Measurements from ENCODE around the gene NUBP2. TPM values are rescaled to one million over a fixed set of nuclear protein-coding genes. Genes with fewer than 3 reads are reported as not detected.

NUBP2 gene
- polyA plus RNA-seq, 3 donors = 53.8 to 71.8 (median 59.2) TPM

DNA sequence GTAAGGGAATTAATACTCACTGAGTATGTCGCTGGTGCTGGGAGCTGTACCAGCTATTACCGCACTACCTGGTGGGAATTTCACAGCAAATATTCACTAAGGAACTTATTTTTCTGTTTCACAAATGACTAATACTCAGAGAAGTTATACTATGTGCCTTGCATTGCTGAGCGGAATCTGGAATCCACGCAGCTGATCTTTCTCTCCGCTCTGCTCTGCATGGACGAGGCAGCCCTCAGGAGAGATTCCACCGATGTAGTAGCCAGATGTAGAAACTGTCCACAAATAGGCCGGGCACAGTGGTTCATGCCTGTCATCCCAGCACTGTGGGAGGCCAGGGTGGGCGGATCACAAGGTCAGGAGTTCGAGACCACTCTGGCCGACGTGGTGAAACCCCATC lies 28.6 kb upstream of the NUBP2 start:
- WGBS, 3 donors = 89 to 96% (median 96%) methylated on average over 12 of the region's 12 CpGs
- no peak overlapping the region for H3K27ac ChIP-seq (ENCODE audit: low read depth, low read length)

DNA sequence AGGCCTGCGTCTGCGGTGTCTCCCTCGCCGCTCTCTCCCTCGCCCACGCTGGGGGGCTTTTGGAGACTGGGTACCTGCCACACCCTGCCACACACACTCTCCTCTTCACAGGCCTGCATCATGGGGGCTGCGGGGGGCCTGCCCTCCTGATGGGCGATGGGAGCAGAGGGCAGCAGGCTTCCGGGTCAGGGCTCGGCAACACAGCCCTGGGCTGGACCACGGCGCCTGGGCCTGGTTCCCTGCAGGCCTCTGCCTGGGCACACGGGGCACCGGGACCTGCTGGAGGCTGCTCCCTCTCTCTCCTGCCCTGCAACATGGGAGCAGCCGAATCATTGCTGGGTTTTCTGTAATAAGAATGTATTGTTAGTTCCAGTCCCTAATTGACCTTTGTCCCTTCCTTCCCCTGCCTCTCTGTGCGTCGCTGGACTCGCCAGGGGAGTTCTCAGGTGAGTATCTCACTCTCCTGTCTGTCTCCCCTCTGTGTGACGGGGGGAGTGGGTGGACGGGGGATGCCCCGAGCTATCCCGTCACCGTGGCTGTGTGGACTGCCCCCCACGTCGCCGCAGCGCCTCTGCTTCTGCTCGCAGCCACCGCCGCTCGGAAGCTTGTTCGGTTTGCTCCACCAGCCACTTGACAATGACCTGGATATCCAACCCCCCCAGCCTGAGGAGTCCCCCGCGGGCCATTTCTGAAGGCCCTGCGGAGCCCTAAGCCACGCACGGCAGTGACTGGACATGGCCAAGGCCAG lies 24.9 kb upstream of the NUBP2 start:
- no peak overlapping the region for H3K27ac ChIP-seq (ENCODE audit: low read depth, low read length)
- 86 to 95% (median 91%) methylated on average over 33 to 37 of the region's 37 CpGs for WGBS, 3 donors

DNA sequence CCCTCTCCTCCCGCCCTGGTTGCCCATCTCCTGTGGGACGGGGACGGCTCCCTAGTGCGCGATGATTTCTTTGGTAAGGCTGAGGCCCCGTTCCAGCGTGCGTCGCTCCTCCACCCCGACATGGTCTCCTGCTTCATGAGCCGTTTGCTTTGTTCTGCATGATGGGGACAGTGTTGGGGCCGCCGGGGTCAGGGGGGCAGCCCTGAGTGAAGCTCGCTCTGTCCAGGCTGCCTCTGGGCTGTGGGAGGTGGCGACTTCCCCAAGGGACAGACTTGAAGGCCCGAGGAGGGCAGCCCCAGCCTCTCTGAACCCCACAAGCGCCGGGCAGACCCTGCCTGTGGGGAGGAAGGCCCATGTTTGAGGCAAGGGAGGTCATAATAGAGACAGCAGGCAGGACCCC lies 23.8 kb upstream of the NUBP2 start:
- WGBS, 3 donors = 92 to 95% (median 93%) methylated on average over 18 of the region's 18 CpGs
- H3K27ac ChIP-seq (ENCODE audit: low read depth, low read length) = no peak overlapping the region

DNA sequence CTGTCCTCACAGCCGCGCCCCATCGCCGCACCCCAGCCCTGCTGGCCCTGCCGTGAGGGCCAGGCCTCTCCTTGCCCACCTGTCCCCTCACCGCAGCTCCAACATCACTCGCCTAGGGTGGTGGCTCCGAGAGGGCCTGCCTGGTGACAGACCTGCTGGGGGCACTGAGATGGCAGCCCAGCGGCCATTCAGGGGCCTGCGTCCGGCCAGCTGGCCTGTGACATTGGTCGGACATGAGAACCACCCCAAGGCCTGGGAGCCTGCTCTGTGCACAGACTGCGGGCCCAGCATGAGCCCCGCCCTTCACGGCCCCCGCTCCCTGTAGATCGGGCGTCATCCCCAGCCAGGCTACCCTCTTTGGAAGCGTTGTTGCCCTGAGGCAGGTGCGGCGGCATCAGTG lies 23.2 kb upstream of the NUBP2 start:
- 94 to 96% (median 95%) methylated on average over 21 of the region's 21 CpGs for WGBS, 3 donors
- H3K27ac ChIP-seq (ENCODE audit: low read depth, low read length) = no peak overlapping the region

- no peak overlapping the region for H3K27ac ChIP-seq (ENCODE audit: low read depth, low read length)
- 90 to 94% (median 90%) methylated on average over 11 to 15 of the region's 15 CpGs for WGBS, 3 donors
Measured at GRCh38 chr16:1760911-1761310, 21.8 kb upstream of the NUBP2 start.

- no peak overlapping the region for H3K27ac ChIP-seq (ENCODE audit: low read depth, low read length)
- WGBS, 3 donors = 93 to 96% (median 94%) methylated on average over 11 to 15 of the region's 15 CpGs
Measured at GRCh38 chr16:1761751-1762150, 21.0 kb upstream of the NUBP2 start.

- no peak overlapping the region for H3K27ac ChIP-seq (ENCODE audit: low read depth, low read length)
- WGBS, 3 donors = 88 to 92% (median 88%) methylated on average over 30 of the region's 30 CpGs
Measured at GRCh38 chr16:1762196-1762878, 20.4 kb upstream of the NUBP2 start.

- H3K27ac ChIP-seq (ENCODE audit: low read depth, low read length) = no peak overlapping the region
- WGBS, 3 donors = 87 to 89% (median 88%) methylated on average over 23 to 24 of the region's 24 CpGs
Measured at GRCh38 chr16:1762879-1763520, 19.8 kb upstream of the NUBP2 start.

DNA sequence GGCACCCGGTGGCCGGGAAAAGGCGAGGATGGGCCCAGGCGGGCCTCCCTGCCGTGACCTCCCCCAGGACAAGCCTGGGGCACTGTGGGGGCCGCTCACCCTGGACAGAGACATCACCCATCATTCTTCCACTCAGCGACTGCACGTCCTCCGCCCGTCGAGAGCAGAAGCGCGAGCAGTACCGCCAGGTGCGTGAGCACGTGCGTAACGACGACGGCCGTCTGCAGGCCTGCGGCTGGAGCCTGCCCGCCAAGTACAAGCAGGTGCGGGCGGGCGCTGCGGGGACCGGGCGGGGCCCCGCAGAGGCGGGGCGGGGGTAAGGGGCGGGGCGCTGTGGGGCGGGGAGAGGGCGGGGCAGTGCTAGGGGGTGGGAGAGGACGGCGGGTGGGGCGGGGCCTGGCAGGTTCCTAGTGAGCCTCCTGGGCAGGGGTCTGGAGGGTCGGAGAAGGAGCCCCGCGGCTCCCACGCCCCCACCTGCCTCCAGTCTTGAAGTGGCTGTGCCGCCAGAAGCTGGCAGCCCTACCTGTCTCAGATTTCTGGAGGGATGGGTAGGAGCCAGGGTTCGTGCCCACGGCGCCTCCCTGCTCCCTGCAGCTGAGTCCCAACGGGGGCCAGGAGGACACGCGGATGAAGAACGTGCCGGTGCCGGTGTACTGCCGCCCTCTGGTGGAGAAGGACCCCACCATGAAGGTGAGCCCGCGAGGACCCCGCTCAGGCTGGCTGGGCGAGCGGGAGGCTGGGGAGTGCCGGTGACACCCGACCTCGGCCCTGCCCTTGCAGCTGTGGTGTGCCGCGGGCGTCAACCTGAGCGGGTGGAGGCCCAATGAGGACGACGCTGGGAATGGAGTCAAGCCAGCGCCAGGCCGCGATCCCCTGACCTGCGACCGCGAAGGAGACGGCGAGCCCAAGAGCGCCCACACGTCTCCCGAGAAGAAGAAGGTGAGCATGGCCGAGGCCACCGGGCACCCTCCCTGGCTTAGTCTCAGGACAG lies 18.9 kb upstream of the NUBP2 start:
- 82 to 85% (median 84%) methylated on average over 60 to 81 of the region's 81 CpGs for WGBS, 3 donors
- H3K27ac ChIP-seq (ENCODE audit: low read depth, low read length) = no peak overlapping the region

DNA sequence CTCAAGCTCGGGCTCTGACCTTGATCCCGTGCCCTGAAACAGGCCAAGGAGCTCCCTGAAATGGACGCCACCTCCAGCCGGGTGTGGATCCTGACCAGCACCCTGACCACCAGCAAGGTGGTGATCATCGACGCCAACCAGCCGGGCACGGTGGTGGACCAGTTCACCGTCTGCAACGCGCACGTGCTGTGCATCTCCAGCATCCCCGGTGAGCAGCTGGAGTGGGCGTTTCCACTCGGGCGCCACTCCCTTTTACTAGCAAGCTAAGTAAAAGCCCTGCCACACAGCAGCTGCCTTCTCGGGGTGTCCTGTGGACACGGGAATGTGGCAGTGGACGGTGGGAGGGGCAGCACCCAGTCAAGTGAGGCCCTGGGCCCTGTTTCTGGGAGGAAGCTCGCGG lies 17.8 kb upstream of the NUBP2 start:
- H3K27ac ChIP-seq (ENCODE audit: low read depth, low read length) = no peak overlapping the region
- WGBS, 3 donors = 94% methylated on average over 21 of the region's 21 CpGs

DNA sequence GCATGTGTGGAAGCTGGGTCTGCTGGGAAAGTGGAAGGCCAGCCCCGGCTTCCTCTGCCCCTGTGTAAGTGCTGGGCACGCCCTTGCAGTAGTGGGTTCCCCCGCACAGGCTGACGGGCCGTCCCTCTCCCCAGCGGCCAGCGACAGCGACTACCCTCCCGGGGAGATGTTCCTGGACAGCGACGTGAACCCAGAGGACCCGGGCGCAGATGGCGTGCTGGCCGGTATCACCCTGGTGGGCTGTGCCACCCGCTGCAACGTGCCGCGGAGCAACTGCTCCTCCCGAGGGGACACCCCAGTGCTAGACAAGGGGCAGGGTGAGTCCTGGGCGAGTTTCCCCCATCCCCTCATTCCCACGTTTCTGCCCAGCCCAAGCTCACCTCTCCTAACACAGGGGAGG lies 16.9 kb upstream of the NUBP2 start:
- 89 to 91% (median 90%) methylated on average over 22 of the region's 22 CpGs for WGBS, 3 donors
- H3K27ac ChIP-seq (ENCODE audit: low read depth, low read length) = no peak overlapping the region

- H3K27ac ChIP-seq (ENCODE audit: low read depth, low read length) = no peak overlapping the region
- 89 to 92% (median 91%) methylated on average over 19 of the region's 19 CpGs for WGBS, 3 donors
Measured at GRCh38 chr16:1766231-1766630, 16.5 kb upstream of the NUBP2 start.

GRCh38 chr16:1766701-1767100 lies 16.1 kb upstream of the NUBP2 start:
- no peak overlapping the region for H3K27ac ChIP-seq (ENCODE audit: low read depth, low read length)
- 86 to 93% (median 91%) methylated on average over 18 of the region's 18 CpGs for WGBS, 3 donors

- WGBS, 3 donors = 91 to 94% (median 93%) methylated on average over 40 to 42 of the region's 42 CpGs
Measured at GRCh38 chr16:1767116-1767994, 15.4 kb upstream of the NUBP2 start.

DNA sequence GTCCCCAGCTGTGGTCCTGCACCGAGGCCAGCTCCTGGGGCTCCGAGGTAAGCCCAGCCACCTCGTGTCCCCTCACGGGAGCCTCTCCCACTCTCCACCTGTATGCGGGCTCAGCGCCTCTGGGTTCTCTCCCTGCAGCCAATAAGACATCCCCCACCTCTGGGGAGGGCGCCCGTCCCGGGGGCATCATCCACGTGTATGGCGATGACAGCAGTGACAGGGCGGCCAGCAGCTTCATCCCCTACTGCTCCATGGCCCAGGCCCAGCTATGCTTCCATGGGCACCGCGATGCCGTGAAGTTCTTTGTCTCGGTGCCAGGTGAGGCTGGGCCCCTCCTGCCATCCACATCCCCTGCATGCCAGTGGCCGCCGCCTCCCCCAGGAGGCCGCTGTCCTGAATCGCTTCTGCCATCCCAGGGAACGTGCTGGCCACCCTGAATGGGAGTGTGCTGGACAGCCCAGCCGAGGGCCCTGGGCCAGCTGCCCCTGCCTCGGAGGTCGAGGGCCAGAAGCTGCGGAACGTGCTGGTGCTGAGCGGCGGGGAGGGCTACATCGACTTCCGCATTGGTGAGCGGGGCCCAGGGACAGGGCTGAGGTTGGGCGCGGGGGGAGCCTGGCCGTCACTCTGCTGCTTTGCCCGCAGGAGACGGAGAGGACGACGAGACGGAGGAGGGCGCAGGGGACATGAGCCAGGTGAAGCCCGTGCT lies 14.5 kb upstream of the NUBP2 start:
- 87 to 90% (median 89%) methylated on average over 36 to 41 of the region's 41 CpGs for WGBS, 3 donors
- no peak overlapping the region for H3K27ac ChIP-seq (ENCODE audit: low read depth, low read length)

More at GRCh38 chr16:1767116-1767994, 15.4 kb upstream of the NUBP2 start:
- no peak overlapping the region for H3K27ac ChIP-seq (ENCODE audit: low read depth, low read length)

- 77 to 87% (median 83%) methylated on average over 23 to 25 of the region's 26 CpGs for WGBS, 3 donors
- no peak overlapping the region for H3K27ac ChIP-seq (ENCODE audit: low read depth, low read length)
Measured at GRCh38 chr16:1768767-1769401, 13.9 kb upstream of the NUBP2 start.
